Hepatocyte (in vitro differentiated cells): ENCODE data around the gene STK39. TPM values are rescaled to one million over a fixed set of nuclear protein-coding genes. Genes with fewer than 3 reads are reported as not detected.

Source experiments
- DNase-seq: peaks from one replicate; pipeline ENCODE4 v3.0.0-alpha.2; 2016; ENCODE audit warnings: low spot score
- H2AFZ ChIP-seq: fragments of 200-600 bp; sonication (generic); 2 replicates; pipeline ENCODE4 v1.6.0; 2016; ENCODE audit warnings: antibody characterized with exemption, mild to moderate bottlenecking
- H3K27ac ChIP-seq: fragments of 200-600 bp; sonication (generic); 2 replicates; pipeline ENCODE4 v1.5.1; 2016; ENCODE audit warnings: mild to moderate bottlenecking
- H3K27me3 ChIP-seq: fragments of 200-600 bp; sonication (generic); 2 replicates; pipeline ENCODE4 v1.6.1; 2016
- H3K36me3 ChIP-seq: fragments of 200-600 bp; sonication (generic); replicated peaks from 2 replicates; pipeline ENCODE4 v1.5.1; 2016; ENCODE audit warnings: low read depth; ENCODE audit not compliant: insufficient read depth
- H3K4me1 ChIP-seq: fragments of 200-600 bp; sonication (generic); 2 replicates; pipeline ENCODE4 v1.5.1; 2016; ENCODE audit warnings: mild to moderate bottlenecking, moderate library complexity; ENCODE audit not compliant: insufficient read depth
- H3K4me2 ChIP-seq: fragments of 200-600 bp; sonication (generic); 2 replicates; pipeline ENCODE4 v1.6.0; 2016
- H3K4me3 ChIP-seq: fragments of 200-600 bp; sonication (generic); 2 replicates; pipeline ENCODE4 v1.5.1; 2016; ENCODE audit warnings: mild to moderate bottlenecking
- H3K79me2 ChIP-seq: fragments of 200-600 bp; sonication (generic); 2 replicates; pipeline ENCODE4 v1.6.0; 2017; ENCODE audit warnings: mild to moderate bottlenecking
- H3K9me2 ChIP-seq: fragments of 200-600 bp; sonication (generic); replicated peaks from 2 replicates; pipeline ENCODE4 v1.6.0; 2017; ENCODE audit warnings: mild to moderate bottlenecking; ENCODE audit not compliant: insufficient read depth
- H3K9me3 ChIP-seq: fragments of 200-600 bp; sonication (generic); 2 replicates; pipeline ENCODE4 v1.5.1; 2016; ENCODE audit warnings: low read depth, mild to moderate bottlenecking
- H4K20me1 ChIP-seq: fragments of 200-600 bp; sonication (generic); 2 replicates; pipeline ENCODE4 v1.6.0; 2016; ENCODE audit warnings: mild to moderate bottlenecking; ENCODE audit not compliant: insufficient read depth, poor library complexity, severe bottlenecking
- EZH2 ChIP-seq: fragments of 200-600 bp; sonication (generic); IDR thresholded peaks from 2 replicates; pipeline ENCODE4 v1.6.1; 2016; ENCODE audit warnings: antibody characterized with exemption, mild to moderate bottlenecking, borderline replicate concordance
- EZH2phosphoT487 ChIP-seq: fragments of 200-600 bp; sonication (generic); IDR thresholded peaks from one replicate; pipeline ENCODE4 v1.6.1; 2018; ENCODE audit warnings: antibody characterized with exemption, mild to moderate bottlenecking, low read depth, moderate library complexity; ENCODE audit not compliant: unreplicated experiment, severe bottlenecking
- WGBS: methylation state at CpG from one replicate; pipeline ENCODE4 v1.1.6; 2016; ENCODE audit warnings: low lambda C conversion rate; ENCODE audit errors: missing lambda C conversion rate; 5-methylcytosine and 5-hydroxymethylcytosine counted together
- polyA plus RNA-seq: library from polyadenylated mRNA; unstranded; fragments of >200 nt; fragmentation: Nextera tagmentation; extraction: Ambion mirVana; gene quantifications from 2 replicates; pipeline ENCODE4 v1.2.1, GENCODE V29; 2016
- total RNA-seq: library from RNA; depleted of rRNA; stranded (reverse); fragments of >200 nt; gene quantifications from 2 replicates; pipeline ENCODE4 v1.2.3, GENCODE V29; 2014
- TF ChIP-seq, protein P1 (sequence below): fragments of 200-600 bp; sonication (generic); IDR thresholded peaks from 2 replicates; pipeline ENCODE4 v1.5.1; 2016; ENCODE audit warnings: antibody characterized with exemption, mild to moderate bottlenecking; ENCODE audit not compliant: poor library complexity

STK39 gene
- total and polyA plus RNA-seq, 2 experiments from 2014 or later: 26.9 to 39.4 TPM

DNA sequence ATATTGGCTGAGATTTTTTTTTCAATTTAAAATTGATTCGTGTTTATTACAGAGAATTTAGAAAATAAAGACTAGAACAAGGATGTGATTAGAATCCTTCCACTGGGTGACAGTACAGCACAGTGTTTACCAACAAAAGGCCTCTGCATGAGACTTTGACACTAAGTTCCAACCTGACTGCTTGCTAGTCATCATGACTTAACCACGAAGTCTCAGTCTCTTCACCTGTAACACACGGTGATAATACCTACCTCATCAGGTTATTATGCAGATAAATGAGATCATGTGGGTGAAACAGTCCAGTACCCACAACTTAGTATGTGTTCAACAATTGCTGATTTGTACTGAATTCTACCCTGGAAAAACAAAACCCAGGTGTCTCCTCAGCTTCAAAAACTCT, 151.2 kb downstream of the STK39 start:
- Histone ChIP-seq H3K79me2 (no peaks in the 10 kb centered on the region), H2AFZ (no peak overlapping the region), H3K9me2 (no peaks in the 10 kb centered on the region), H3K27ac (no peak overlapping the region), H3K4me3 (no peak overlapping the region), H3K27me3 (no peaks in the 10 kb centered on the region), H3K4me2 (no peak overlapping the region), H3K9me3 (no peaks in the 10 kb centered on the region), H3K4me1 (no peaks in the 10 kb centered on the region), H3K36me3 (no peaks in the 10 kb centered on the region), H4K20me1 (no peaks in the 10 kb centered on the region)
- TF ChIP-seq, protein P1, sequence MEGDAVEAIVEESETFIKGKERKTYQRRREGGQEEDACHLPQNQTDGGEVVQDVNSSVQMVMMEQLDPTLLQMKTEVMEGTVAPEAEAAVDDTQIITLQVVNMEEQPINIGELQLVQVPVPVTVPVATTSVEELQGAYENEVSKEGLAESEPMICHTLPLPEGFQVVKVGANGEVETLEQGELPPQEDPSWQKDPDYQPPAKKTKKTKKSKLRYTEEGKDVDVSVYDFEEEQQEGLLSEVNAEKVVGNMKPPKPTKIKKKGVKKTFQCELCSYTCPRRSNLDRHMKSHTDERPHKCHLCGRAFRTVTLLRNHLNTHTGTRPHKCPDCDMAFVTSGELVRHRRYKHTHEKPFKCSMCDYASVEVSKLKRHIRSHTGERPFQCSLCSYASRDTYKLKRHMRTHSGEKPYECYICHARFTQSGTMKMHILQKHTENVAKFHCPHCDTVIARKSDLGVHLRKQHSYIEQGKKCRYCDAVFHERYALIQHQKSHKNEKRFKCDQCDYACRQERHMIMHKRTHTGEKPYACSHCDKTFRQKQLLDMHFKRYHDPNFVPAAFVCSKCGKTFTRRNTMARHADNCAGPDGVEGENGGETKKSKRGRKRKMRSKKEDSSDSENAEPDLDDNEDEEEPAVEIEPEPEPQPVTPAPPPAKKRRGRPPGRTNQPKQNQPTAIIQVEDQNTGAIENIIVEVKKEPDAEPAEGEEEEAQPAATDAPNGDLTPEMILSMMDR: no peak
- TF ChIP-seq EZH2 (no peak), EZH2phosphoT487 (no peak)
- no peak for DNase-seq
- 95% methylated on average over 3 of the region's 3 CpGs for WGBS

DNA sequence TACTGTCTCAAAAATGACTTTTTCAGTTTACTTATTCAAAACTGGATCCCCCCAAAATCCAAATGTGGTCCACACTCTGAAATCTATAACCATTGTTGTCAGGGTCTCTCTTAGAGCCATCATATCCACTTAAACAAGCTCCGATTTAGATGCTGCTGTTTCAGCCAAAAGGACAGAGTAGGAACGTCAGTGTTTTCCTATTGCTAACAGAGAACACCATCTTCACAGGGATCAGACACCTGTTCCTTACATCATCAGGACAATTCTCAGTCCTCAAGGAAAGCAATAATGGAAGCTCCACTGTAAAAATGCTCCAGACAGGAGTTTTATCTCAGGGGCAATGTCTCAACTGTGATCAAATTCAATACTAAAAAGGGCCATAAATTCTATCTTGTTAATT, 155.4 kb downstream of the STK39 start:
- no peak overlapping the region for H3K4me3 ChIP-seq
- no peaks in the 10 kb centered on the region for H3K9me3 ChIP-seq
- no peak overlapping the region for H3K27ac ChIP-seq
- 79% methylated on average over 2 of the region's 2 CpGs for whole genome bisulfite sequencing
- H3K4me1 ChIP-seq: no peaks in the 10 kb centered on the region
- no peaks in the 10 kb centered on the region for H3K36me3 ChIP-seq
- no peak for DNase-seq
- H4K20me1 ChIP-seq: no peaks in the 10 kb centered on the region
- H3K79me2 ChIP-seq: no peaks in the 10 kb centered on the region
- no peak overlapping the region for H2AFZ ChIP-seq
- no peak for TF ChIP-seq EZH2phosphoT487
- H3K27me3 ChIP-seq: no peaks in the 10 kb centered on the region
- H3K4me2 ChIP-seq: no peak overlapping the region
- H3K9me2 ChIP-seq: no peaks in the 10 kb centered on the region

DNA sequence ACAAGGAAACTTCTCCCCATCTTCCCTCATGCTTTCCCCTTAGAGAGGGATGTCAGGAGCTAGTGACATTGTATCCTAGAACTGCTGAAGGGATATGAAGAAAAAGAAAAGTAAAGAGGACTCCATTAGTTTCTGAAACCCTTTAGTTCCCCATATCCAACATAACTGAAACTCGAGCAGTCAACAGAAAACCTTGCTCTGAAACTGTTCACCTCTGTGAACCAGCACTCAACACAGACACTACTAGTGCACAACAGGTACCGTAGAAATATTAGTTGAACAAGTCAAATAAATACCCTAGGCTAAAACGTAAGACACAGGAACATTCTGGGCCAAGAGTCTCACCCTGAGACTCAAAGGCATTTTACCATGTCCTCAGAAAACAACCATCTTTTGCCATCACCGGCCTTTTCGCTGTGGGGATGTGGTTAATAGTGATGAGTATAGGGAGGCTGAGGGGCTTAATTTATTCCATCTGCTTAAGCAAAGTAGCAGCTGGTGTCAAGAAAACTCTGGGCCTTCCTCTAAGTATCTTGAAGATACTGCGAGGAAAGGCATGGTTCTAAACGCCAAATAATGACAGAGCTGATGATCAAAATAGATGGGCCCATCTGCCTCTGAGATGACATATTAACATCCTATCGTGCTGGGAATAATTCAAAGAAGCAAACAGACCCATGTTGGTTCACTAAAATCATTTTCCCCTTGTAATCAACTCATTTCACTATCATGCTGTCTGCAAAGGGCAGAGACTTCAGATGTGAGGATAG, 156.8 kb downstream of the STK39 start:
- no peak overlapping the region for H3K4me2 ChIP-seq
- no peaks in the 10 kb centered on the region for H3K4me1 ChIP-seq
- no peak overlapping the region for H3K27ac ChIP-seq
- H3K27me3 ChIP-seq: no peaks in the 10 kb centered on the region
- no peaks in the 10 kb centered on the region for H4K20me1 ChIP-seq
- TF ChIP-seq EZH2phosphoT487 (no peak), EZH2 (no peak)
- TF ChIP-seq, protein P1: no peak
- H3K9me2 ChIP-seq: no peaks in the 10 kb centered on the region
- no peak overlapping the region for H3K4me3 ChIP-seq
- 92% methylated on average over 8 of the region's 8 CpGs for WGBS
- no peaks in the 10 kb centered on the region for H3K79me2 ChIP-seq
- no peak for DNase-seq
- no peak overlapping the region for H2AFZ ChIP-seq
- no peaks in the 10 kb centered on the region for H3K36me3 ChIP-seq
- no peaks in the 10 kb centered on the region for H3K9me3 ChIP-seq

DNA sequence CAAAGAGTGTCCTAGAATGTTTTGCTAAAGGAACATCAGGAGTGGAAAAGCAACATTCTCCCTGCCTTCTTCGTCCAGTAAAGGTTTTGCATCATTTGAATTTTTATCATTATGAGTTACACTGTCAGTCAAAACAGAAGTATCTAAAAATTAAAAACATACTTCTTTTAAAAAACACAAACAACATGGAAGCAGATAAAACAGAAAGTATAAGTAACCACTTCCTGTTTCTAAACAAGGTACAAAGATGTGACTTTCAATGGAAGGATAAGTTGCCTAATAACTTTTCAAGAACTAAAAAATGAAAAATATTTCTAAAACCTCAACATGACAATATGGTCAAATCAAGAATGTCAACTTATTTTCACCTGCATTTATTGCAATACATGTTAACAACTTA, 158.2 kb downstream of the STK39 start:
- no peak overlapping the region for H3K27ac ChIP-seq
- no peak overlapping the region for H3K4me3 ChIP-seq
- H3K79me2 ChIP-seq: no peaks in the 10 kb centered on the region
- no peak for DNase-seq
- no peaks in the 10 kb centered on the region for H3K27me3 ChIP-seq
- no peak overlapping the region for H2AFZ ChIP-seq
- no peak overlapping the region for H3K4me2 ChIP-seq
- 97% methylated on average over 1 of the region's 1 CpG for WGBS
- no peaks in the 10 kb centered on the region for H3K9me3 ChIP-seq
- TF ChIP-seq, protein P1: no peak
- no peak for TF ChIP-seq EZH2phosphoT487
- TF ChIP-seq EZH2: no peak
- no peaks in the 10 kb centered on the region for H4K20me1 ChIP-seq
- no peaks in the 10 kb centered on the region for H3K4me1 ChIP-seq
- H3K9me2 ChIP-seq: no peaks in the 10 kb centered on the region
- H3K36me3 ChIP-seq: no peaks in the 10 kb centered on the region
